Caco-2 (cell line): ENCODE results near the gene CPZ. TPM values are rescaled to one million over a fixed set of nuclear protein-coding genes. Genes with fewer than 3 reads are reported as not detected.

ENCODE experiments used
- BruUV-seq: library from RNA; stranded (reverse); fragments of 400-500 nt; replicated peaks from 2 replicates; lab custom pipeline; 2021; lab: Mats Ljungman, UMichigan
- CTCF ChIA-PET: fragments of 300-600 bp; sonication (Branson Sonifier 250); formaldehyde crosslinking; loops from one replicate; lab custom pipeline; 2022; ENCODE audit warnings: antibody characterized with exemption; lab: Charles Lee
- POLR2A ChIA-PET: fragments of 300-600 bp; sonication (Branson Sonifier 250); formaldehyde crosslinking; loops from one replicate; lab custom pipeline; 2022; ENCODE audit warnings: antibody characterized with exemption; lab: Charles Lee
- DNase-seq, 2 experiments: peaks; one replicate each; pipeline versions ENCODE4 v3.0.0 to v3.0.0-alpha.2; 2020 to 2022
- H3K27me3 ChIP-seq: replicated peaks from 2 replicates; pipeline ENCODE4 v1.6.0; 2011; ENCODE audit warnings: low read length; ENCODE audit not compliant: control insufficient read depth, insufficient read depth
- H3K36me3 ChIP-seq: 2 replicates; pipeline ENCODE4 v1.5.1; 2011; ENCODE audit warnings: low read length; ENCODE audit not compliant: control insufficient read depth, insufficient read depth
- H3K4me1 ChIP-seq: fragments of 250-450 bp; sonication (Bioruptor Pico); 2 replicates; pipeline ENCODE4 v1.5.1; 2020; ENCODE audit warnings: mild to moderate bottlenecking
- H3K4me3 ChIP-seq: 2 replicates; pipeline ENCODE4 v1.5.1; 2011; ENCODE audit warnings: low read depth, mild to moderate bottlenecking, control low read depth, low read length
- H3K9me3 ChIP-seq: fragments of 250-450 bp; sonication (Bioruptor Pico); 2 replicates; pipeline ENCODE4 v1.5.1; 2020; ENCODE audit warnings: mild to moderate bottlenecking, moderate library complexity
- H3K27ac Mint-ChIP-seq: one replicate; pipeline ENCODE4 v1.8.0; 2022; ENCODE audit warnings: mixed read lengths; ENCODE audit not compliant: unreplicated experiment
- H3K27me3 Mint-ChIP-seq: one replicate; pipeline ENCODE4 v1.8.0; 2022; ENCODE audit warnings: mixed read lengths; ENCODE audit not compliant: insufficient read depth, unreplicated experiment
- H3K36me3 Mint-ChIP-seq: one replicate; pipeline ENCODE4 v1.8.0; 2022; ENCODE audit warnings: mild to moderate bottlenecking, mixed read lengths; ENCODE audit not compliant: insufficient read depth, unreplicated experiment
- H3K4me1 Mint-ChIP-seq: one replicate; pipeline ENCODE4 v1.8.0; 2022; ENCODE audit warnings: low read depth, mixed read lengths; ENCODE audit not compliant: unreplicated experiment
- H3K4me3 Mint-ChIP-seq: one replicate; pipeline ENCODE4 v1.8.0; 2022; ENCODE audit warnings: mild to moderate bottlenecking, moderate library complexity, mixed read lengths; ENCODE audit not compliant: unreplicated experiment
- H3K9me3 Mint-ChIP-seq: one replicate; pipeline ENCODE4 v1.8.0; 2022; ENCODE audit warnings: mixed read lengths; ENCODE audit not compliant: unreplicated experiment
- intact Hi-C: fragments of 100-400 bp; cut with micrococcal nuclease; formaldehyde crosslinking; loops from one replicate; pipeline ENCODE4 v1.10.0; 2022; ENCODE audit not compliant: unreplicated experiment
- total RNA-seq: library from RNA; stranded (reverse); gene quantifications from 2 replicates; pipeline ENCODE4 v1.2.3, GENCODE V29; 2022
- TF ChIP-seq, protein P1 (sequence below), 2 experiments: fragments of 200-600 bp in 1 of 2; IDR thresholded peaks; 1 replicate in 1 of 2; 2 replicates in 1 of 2; pipeline versions ENCODE4 v1.5.1 to v1.8.0; 2011 to 2022; ENCODE audit warnings: antibody characterized with exemption in 1 of 2, control low read depth in 1 of 2, inconsistent platforms in 1 of 2, low read depth in 1 of 2, low read length in 1 of 2, mild to moderate bottlenecking in 1 of 2, moderate library complexity in 1 of 2; ENCODE audit not compliant: insufficient read depth in 1 of 2, severe bottlenecking in 1 of 2, unreplicated experiment in 1 of 2

Gene CPZ
- total RNA-seq, 1 experiment from 2014 or later: 7.7 TPM

DNA sequence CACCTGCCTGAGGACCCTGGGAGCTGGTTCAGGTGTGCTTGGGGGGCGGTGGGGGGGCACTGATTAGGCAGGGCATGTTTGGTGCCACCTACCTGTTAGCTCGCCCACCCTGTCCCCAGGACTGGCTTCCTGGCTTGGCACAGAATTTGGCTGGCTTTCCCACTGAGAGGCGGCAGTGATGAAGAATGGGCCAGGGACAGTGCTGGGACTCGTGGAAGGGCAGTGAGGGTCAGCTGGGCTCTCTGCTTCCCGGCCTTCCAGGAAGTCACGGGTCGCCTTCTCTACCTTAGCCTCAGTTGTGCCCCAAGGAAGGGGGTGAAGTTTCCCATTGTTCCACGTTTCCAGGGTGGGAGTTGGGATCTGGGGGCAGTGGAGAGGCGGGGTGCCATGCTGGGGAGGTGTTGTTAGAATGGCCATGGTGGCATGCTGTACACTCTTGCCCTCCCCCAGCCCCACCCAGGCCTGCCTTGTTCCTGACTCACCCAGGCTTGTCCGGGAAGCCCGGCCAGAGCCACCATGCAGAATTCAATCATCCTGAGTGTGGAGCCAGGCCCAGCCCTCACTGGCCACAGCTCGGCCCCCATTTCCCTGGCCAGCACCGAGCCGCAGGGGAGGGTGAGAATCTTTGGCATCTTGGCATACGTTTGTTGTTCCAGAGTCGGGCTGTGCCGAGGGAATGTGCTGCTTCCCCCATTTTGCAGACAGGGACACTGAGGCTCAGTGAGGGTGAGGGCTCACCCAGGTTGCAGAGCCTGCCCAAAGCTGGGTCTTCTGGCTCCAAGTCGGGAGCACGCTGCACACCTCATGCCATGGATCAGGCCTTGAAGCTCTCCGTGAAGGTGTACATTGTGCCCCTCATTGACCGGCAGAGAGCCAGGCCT lies 34.2 kb upstream of the CPZ start:
- peaks cover 29% of the 10 kb centered on the region for H3K4me1 Mint-ChIP-seq
- Histone ChIP-seq H3K4me3 (no peak overlapping the region), H3K9me3 (no peaks in the 10 kb centered on the region), H3K36me3 (no peaks in the 10 kb centered on the region), H3K4me1 (peaks cover 65% of the 10 kb centered on the region), H3K27me3 (no peaks in the 10 kb centered on the region)
- intact Hi-C loops: loop anchor here (5.0 kb wide), 1 partner anchor 34 kb away; the partner anchor contains the start of gene CPZ
- H3K4me3 Mint-ChIP-seq: no peak overlapping the region
- DNase-seq: no peak
- H3K36me3 Mint-ChIP-seq: peaks cover 5% of the 10 kb centered on the region
- H3K27ac Mint-ChIP-seq: peak overlapping the region; percentile 19
- H3K27me3 Mint-ChIP-seq: no peaks in the 10 kb centered on the region
- no TSS peak for BruUV-seq
- TF ChIP-seq, protein P1, sequence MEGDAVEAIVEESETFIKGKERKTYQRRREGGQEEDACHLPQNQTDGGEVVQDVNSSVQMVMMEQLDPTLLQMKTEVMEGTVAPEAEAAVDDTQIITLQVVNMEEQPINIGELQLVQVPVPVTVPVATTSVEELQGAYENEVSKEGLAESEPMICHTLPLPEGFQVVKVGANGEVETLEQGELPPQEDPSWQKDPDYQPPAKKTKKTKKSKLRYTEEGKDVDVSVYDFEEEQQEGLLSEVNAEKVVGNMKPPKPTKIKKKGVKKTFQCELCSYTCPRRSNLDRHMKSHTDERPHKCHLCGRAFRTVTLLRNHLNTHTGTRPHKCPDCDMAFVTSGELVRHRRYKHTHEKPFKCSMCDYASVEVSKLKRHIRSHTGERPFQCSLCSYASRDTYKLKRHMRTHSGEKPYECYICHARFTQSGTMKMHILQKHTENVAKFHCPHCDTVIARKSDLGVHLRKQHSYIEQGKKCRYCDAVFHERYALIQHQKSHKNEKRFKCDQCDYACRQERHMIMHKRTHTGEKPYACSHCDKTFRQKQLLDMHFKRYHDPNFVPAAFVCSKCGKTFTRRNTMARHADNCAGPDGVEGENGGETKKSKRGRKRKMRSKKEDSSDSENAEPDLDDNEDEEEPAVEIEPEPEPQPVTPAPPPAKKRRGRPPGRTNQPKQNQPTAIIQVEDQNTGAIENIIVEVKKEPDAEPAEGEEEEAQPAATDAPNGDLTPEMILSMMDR (IDR thresholded peaks at IDR 0.05; ENCODE audit: insufficient read depth in 1 of 2, low read depth in 1 of 2, low read length in 1 of 2, severe bottlenecking in 1 of 2, unreplicated experiment in 1 of 2): no peak
- ChIA-PET CTCF (interaction anchor here (0.6 kb wide), 1 partner anchor 9 kb away, joined by 3 read pairs; no protein-coding TSS in a partner anchor), POLR2A (no interaction called here)
- no peaks in the 10 kb centered on the region for H3K9me3 Mint-ChIP-seq

DNA sequence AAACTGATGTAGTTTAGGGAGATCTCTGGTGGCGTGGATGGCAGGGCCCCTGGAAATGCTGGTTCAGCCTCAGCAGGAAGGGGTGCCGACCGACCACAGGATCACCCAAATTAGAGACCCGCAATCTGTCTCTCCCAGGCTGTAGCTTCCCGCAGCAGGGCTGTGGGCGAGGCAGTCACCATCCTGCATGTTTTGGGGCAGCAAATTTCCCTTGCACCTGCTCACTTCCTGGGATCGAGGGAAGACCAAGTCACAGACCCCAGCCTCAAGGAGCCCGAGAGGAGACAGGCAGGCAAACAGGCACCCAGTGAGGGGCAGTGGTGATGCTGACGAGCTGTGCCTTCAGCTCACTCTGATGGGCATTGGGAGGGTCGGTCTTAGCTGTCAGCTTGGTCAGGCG lies 33.6 kb upstream of the CPZ start:
- Histone ChIP-seq H3K27me3 (no peaks in the 10 kb centered on the region), H3K4me3 (no peak overlapping the region), H3K9me3 (no peaks in the 10 kb centered on the region), H3K36me3 (no peaks in the 10 kb centered on the region), H3K4me1 (peaks cover 65% of the 10 kb centered on the region)
- intact Hi-C loops: loop anchor here (5.0 kb wide), 1 partner anchor 33 kb away; the partner anchor contains the start of gene CPZ
- peaks cover 29% of the 10 kb centered on the region for H3K4me1 Mint-ChIP-seq
- ChIA-PET CTCF (no interaction called here), POLR2A (no interaction called here)
- no peak for DNase-seq
- no peak overlapping the region for H3K4me3 Mint-ChIP-seq
- TF ChIP-seq, protein P1 (IDR thresholded peaks at IDR 0.05; ENCODE audit: insufficient read depth in 1 of 2, low read depth in 1 of 2, low read length in 1 of 2, severe bottlenecking in 1 of 2, unreplicated experiment in 1 of 2): no peak
- no peaks in the 10 kb centered on the region for H3K27me3 Mint-ChIP-seq
- no peaks in the 10 kb centered on the region for H3K9me3 Mint-ChIP-seq
- peak overlapping the region; percentile 19 for H3K27ac Mint-ChIP-seq
- no TSS peak for BruUV-seq
- H3K36me3 Mint-ChIP-seq: peaks cover 5% of the 10 kb centered on the region

DNA sequence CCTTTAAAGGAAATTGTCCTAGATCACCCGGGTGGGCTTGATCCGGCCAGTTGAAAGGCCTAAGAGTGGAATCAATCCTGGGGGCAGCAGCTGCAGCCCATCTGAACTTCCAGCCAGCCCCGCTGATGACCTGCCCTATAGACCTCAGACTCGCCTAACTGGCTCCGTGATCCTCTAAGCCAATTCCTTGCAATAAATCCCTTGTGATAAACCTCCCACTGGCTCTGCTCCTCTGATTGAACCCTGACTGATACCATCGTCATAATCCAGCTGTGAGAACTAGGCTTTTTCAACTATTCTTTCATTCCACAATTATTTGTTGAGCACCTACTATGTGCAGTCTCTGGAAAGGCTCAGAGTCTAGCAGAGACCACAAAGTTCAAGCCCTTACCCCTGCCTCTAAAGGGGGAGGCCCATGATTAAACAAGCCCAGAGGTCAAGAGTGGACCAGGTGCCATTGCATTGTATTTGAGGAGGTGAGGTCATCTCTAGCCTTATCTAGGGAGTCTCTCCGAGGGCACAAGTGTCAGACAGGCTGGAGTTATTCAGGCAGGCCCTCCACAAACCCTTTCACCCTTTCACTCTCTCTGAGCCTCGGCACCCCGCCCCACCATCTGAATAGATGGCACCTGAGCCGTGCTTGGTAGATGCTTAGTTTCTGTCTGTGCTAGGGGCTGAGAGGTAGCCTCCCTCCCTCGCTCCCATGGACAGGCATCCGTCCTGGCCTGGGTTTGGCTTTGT lies 32.9 kb upstream of the CPZ start:
- no TSS peak for BruUV-seq

More for the DNA sequence above, 32.9 kb upstream of the CPZ start:
- Histone ChIP-seq H3K9me3 (no peaks in the 10 kb centered on the region), H3K4me3 (no peak overlapping the region), H3K27me3 (no peaks in the 10 kb centered on the region), H3K36me3 (no peaks in the 10 kb centered on the region), H3K4me1 (peaks cover 65% of the 10 kb centered on the region)
- no peak overlapping the region for H3K4me3 Mint-ChIP-seq
- TF ChIP-seq, protein P1 (IDR thresholded peaks at IDR 0.05; ENCODE audit: insufficient read depth in 1 of 2, low read depth in 1 of 2, low read length in 1 of 2, severe bottlenecking in 1 of 2, unreplicated experiment in 1 of 2): no peak
- DNase-seq: peak in 1 of 2 experiments; percentile 30
- no peak overlapping the region for H3K27ac Mint-ChIP-seq
- intact Hi-C loops: loop anchor here (5.0 kb wide), 1 partner anchor 33 kb away; the partner anchor contains the start of gene CPZ
- ChIA-PET POLR2A (no interaction called here), CTCF (interaction anchor here (0.8 to 1.0 kb wide), 2 partner anchors 26 to 100 kb away, joined by 3 to 9 read pairs; no protein-coding TSS in a partner anchor)
- H3K9me3 Mint-ChIP-seq: no peaks in the 10 kb centered on the region
- peaks cover 28% of the 10 kb centered on the region for H3K4me1 Mint-ChIP-seq
- H3K36me3 Mint-ChIP-seq: peaks cover 5% of the 10 kb centered on the region
- no peaks in the 10 kb centered on the region for H3K27me3 Mint-ChIP-seq
